HepG2 (cell line): Measurements from ENCODE around the gene NRAS. TPM values are rescaled to one million over a fixed set of nuclear protein-coding genes. Genes with fewer than 3 reads are reported as not detected.

Experiments
- ASH2L ChIP-seq: fragments of 300-600, 200-600 bp; sonication (generic); IDR thresholded peaks from 2 replicates; pipeline ENCODE4 v1.7.0; 2017; ENCODE audit warnings: low read depth, mild to moderate bottlenecking, moderate library complexity, mixed read lengths, low read length; ENCODE audit not compliant: insufficient read length
- ATF7-NPFF ChIP-seq: sonication (generic); formaldehyde crosslinking; IDR thresholded peaks from 2 replicates; pipeline ENCODE4 v1.8.1; 2023; ENCODE audit warnings: mild to moderate bottlenecking, low read depth, missing genetic modification reagents, moderate library complexity
- ELF1 ChIP-seq: sonication (generic); formaldehyde crosslinking; IDR thresholded peaks from 2 replicates; pipeline ENCODE4 v1.4.0; 2020; ENCODE audit warnings: missing genetic modification reagents
- FOXP4 ChIP-seq: sonication (generic); formaldehyde crosslinking; IDR thresholded peaks from 2 replicates; pipeline ENCODE4 v1.4.0; 2020; ENCODE audit warnings: missing genetic modification reagents
- HNRNPH1 ChIP-seq: fragments of 200-400 bp; formaldehyde crosslinking; optimal IDR thresholded peaks from 2 replicates; pipeline ENCODE3; 2017; ENCODE audit warnings: mild to moderate bottlenecking, low read depth, low read length
- KDM2A ChIP-seq: sonication (generic); formaldehyde crosslinking; IDR thresholded peaks from 2 replicates; pipeline ENCODE4 v1.4.0; 2020; ENCODE audit warnings: low read depth, missing genetic modification reagents, borderline replicate concordance
- KLF9 ChIP-seq: IDR thresholded peaks from 2 replicates; pipeline ENCODE4 v1.6.1; 2016; ENCODE audit warnings: low read depth
- MIER3 ChIP-seq: IDR thresholded peaks from 2 replicates; pipeline ENCODE4 v1.6.1; 2016; ENCODE audit warnings: missing compliant biosample characterization, borderline replicate concordance
- MYC ChIP-seq: sonication (generic); formaldehyde crosslinking; IDR thresholded peaks from 2 replicates; pipeline ENCODE4 v1.9.0; 2021; ENCODE audit warnings: missing genetic modification reagents, borderline replicate concordance
- NFATC3 ChIP-seq: sonication (generic); formaldehyde crosslinking; IDR thresholded peaks from 2 replicates; pipeline ENCODE4 v1.5.1; 2020; ENCODE audit warnings: mild to moderate bottlenecking, missing genetic modification reagents
- NR2F1 ChIP-seq, 2 experiments: fragments of 450-650 bp in 1 of 2; formaldehyde crosslinking in 1 of 2; IDR thresholded peaks; 2 replicates each; pipeline versions ENCODE4 v1.5.0 to v1.6.1; 2016 to 2020; ENCODE audit warnings: mild to moderate bottlenecking in 1 of 2, missing compliant biosample characterization in 1 of 2, missing genetic modification reagents in 1 of 2, moderate library complexity in 1 of 2
- RAD21 ChIP-seq: fragments of 450-650 bp; formaldehyde crosslinking; IDR thresholded peaks from 2 replicates; pipeline ENCODE4 v1.5.0; 2020; ENCODE audit warnings: mild to moderate bottlenecking
- REPIN1 ChIP-seq: sonication (generic); formaldehyde crosslinking; IDR thresholded peaks from 2 replicates; pipeline ENCODE4 v1.8.0; 2022; ENCODE audit warnings: missing genetic modification reagents, low read depth, mild to moderate bottlenecking, borderline replicate concordance
- USF2 ChIP-seq, 2 experiments: sonication (generic) in 1 of 2; formaldehyde crosslinking in 1 of 2; IDR thresholded peaks; 2 replicates each; pipeline versions ENCODE4 v1.5.1 to v1.6.1; 2011 to 2020; ENCODE audit warnings: borderline replicate concordance in 1 of 2, low read depth in 1 of 2, low read length in 1 of 2, mild to moderate bottlenecking in 1 of 2, missing genetic modification reagents in 1 of 2, moderate library complexity in 1 of 2
- YEATS4 ChIP-seq: sonication (generic); formaldehyde crosslinking; IDR thresholded peaks from 2 replicates; pipeline ENCODE4 v1.4.0; 2020; ENCODE audit warnings: missing genetic modification reagents, borderline replicate concordance
- ZC3H4 ChIP-seq: sonication (generic); formaldehyde crosslinking; IDR thresholded peaks from 2 replicates; pipeline ENCODE4 v1.4.0; 2020; ENCODE audit warnings: missing genetic modification reagents, borderline replicate concordance
- ZNF205 ChIP-seq: IDR thresholded peaks from 2 replicates; pipeline ENCODE4 v1.6.1; 2018; ENCODE audit warnings: missing biosample characterization, missing genetic modification reagents
- ZNF281 ChIP-seq: sonication (generic); formaldehyde crosslinking; IDR thresholded peaks from 2 replicates; pipeline ENCODE4 v1.4.0; 2020; ENCODE audit warnings: missing genetic modification reagents, borderline replicate concordance
- ZNF672 ChIP-seq: sonication (generic); formaldehyde crosslinking; IDR thresholded peaks from 2 replicates; pipeline ENCODE4 v1.8.1; 2022; ENCODE audit warnings: missing genetic modification reagents
- ZNF878 ChIP-seq: sonication (generic); formaldehyde crosslinking; IDR thresholded peaks from 2 replicates; pipeline ENCODE4 v1.8.1; 2023; ENCODE audit warnings: mild to moderate bottlenecking, missing genetic modification reagents, moderate library complexity
- ZSCAN30 ChIP-seq: sonication (generic); formaldehyde crosslinking; IDR thresholded peaks from 2 replicates; pipeline ENCODE4 v1.5.0; 2020; ENCODE audit warnings: mild to moderate bottlenecking, missing genetic modification reagents
- polyA plus RNA-seq, 8 experiments: library from polyadenylated mRNA; depleted of rRNA in 3 of 8; stranded (reverse) in 7 of 8; unstranded in 1 of 8; fragments of >200 nt; fragmentation: Illumina TruSeq in 4 of 8; extraction: Trizol in 4 of 8; gene quantifications; 2 replicates each; pipeline versions ENCODE4 v1.2.1 to v1.2.3, GENCODE V29; 2011 to 2016; ENCODE audit warnings: low read depth in 4 of 8, missing spikeins in 1 of 8, mixed read lengths in 1 of 8; ENCODE audit not compliant: insufficient read depth in 1 of 8
- total RNA-seq, 5 experiments: library from RNA; depleted of rRNA; stranded (reverse); fragments of >200 nt; fragmentation: Illumina TruSeq; extraction: Trizol; gene quantifications; 2 replicates each; pipeline ENCODE4 v1.2.3, GENCODE V29; 2016; ENCODE audit warnings: low read depth in 1 of 5

NRAS gene
- total and polyA plus RNA-seq, 2 of the 13 experiments (the other 11 are each of a cell fraction or from before 2014, with no cell fraction given): 38.6 to 58.8 TPM

- TF ChIP-seq YEATS4 (peak; percentile 96), NFATC3 (CRISPR knock-in tag) (0 out of 2 replicates have a peak, but pooled peaks have one; percentile 81), ZNF281 (CRISPR knock-in tag) (peak; percentile 32; the same call in 1 of the 2 replicates), ASH2L (peak; percentile 79), KLF9 (peak; percentile 79; the same call in 1 of the 2 replicates), ELF1 (CRISPR knock-in tag) (peak; percentile 95), ZSCAN30 (CRISPR knock-in tag) (peak; percentile 8; the same call in 1 of the 2 replicates), NR2F1 (CRISPR knock-in tag; IDR thresholded peaks at IDR 0.05) (0 out of 4 replicates have a peak, but pooled peaks of 1 of the 2 experiments have one; percentile 4), HNRNPH1 (peak; percentile 76), RAD21 (CRISPR knock-in tag) (peak; percentile 21; the same call in 1 of the 2 replicates), ZNF672 (CRISPR knock-in tag) (no peak), MIER3 (CRISPR knock-in tag) (peak; percentile 72; the same call in 1 of the 2 replicates), REPIN1 (CRISPR knock-in tag) (peak; percentile 60), FOXP4 (CRISPR knock-in tag) (0 out of 2 replicates have a peak, but pooled peaks have one; percentile 8), ZNF878 (CRISPR knock-in tag) (no peak), MYC (CRISPR knock-in tag) (peak; percentile 99), ZNF205 (CRISPR knock-in tag) (peak; percentile 57; the same call in 1 of the 2 replicates), ATF7-NPFF (0 out of 2 replicates have a peak, but pooled peaks have one; percentile 32), USF2 (IDR thresholded peaks at IDR 0.05; ENCODE audit: low read depth, low read length) (peak; percentile 86), USF2 (CRISPR knock-in tag; IDR thresholded peaks at IDR 0.05; ENCODE audit: borderline replicate concordance) (peak; percentile 90; the same call in 1 of the 2 replicates), KDM2A (CRISPR knock-in tag) (peak; percentile 100), ZC3H4 (0 out of 2 replicates have a peak, but pooled peaks have one; percentile 52)
Observed at GRCh38 chr1:114716304-114717170, at the start of gene NRAS (continued).
